ENCODE data around the gene LAPTM4A.

DNA sequence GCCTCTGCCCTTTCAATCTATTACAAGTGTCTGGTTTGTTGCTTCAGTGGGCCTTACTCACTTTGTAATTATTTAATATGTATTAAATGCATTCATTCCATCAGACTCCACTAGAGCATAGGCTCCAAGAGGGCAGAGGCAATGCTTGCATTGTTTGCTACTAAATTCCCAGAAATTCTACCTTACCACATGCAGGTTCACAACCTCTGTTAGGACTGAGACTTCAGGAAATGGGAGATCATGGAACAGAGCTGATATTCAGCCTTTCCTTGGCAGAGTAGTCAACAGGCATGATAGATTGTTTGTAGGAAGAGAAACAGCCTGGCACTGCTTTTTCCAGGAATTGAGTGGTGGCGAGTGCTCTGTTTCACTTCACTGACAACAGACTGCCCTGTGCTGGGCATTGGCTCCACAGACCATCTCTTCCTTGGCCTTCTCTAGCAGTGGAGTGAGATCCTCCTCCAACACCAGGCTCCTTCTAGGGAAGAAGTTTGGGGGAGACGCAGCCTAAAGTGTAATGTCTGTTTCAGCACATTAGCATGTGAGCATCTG, 32.8 kb downstream of the LAPTM4A start:
- TF ChIP-seq POLR2AphosphoS5 (IDR thresholded peaks at IDR 0.05; ENCODE audit: low read depth, low read length) (no peak), TAF1 (IDR thresholded peaks at IDR 0.05; ENCODE audit: borderline replicate concordance, low read depth, low read length) (no peak), POLR2A (IDR thresholded peaks at IDR 0.05; ENCODE audit: low read depth, low read length) (no peak)
